Right kidney (tissue), 1 donor: ENCODE data around the gene RFX1.
A peak's percentile ranks its signal among the peaks of the same experiment; 100 is the strongest.
"Not testable (repeated sequence)": the region's sequence is repeated elsewhere in the genome, so short reads cannot be mapped to it uniquely, and the experiment has no call there.

ENCODE experiments used
- DNase-seq: peaks from one replicate; pipeline ENCODE4 v3.0.0-alpha.2; 2016

The RFX1 gene

DNA sequence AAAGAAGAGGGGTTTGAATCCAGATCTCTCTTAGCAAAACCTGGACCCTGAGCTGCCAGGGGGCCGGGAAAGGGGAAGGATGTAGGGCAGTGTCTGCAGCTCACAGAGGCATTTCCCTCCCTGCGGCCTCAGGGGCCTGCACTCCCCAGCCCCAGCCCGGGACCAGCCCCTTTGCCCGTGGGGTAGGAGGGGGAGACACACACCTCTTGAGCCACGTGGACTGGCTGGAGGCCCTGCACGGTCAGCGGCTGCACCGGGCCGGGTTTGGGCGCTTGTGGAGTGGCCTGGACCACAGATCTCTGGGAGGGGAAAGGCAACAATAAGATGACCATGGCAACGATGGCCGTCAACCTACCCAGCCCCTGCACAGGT is 26.9 kb downstream of the RFX1 start:
- peak; percentile 64 for DNase-seq

DNA sequence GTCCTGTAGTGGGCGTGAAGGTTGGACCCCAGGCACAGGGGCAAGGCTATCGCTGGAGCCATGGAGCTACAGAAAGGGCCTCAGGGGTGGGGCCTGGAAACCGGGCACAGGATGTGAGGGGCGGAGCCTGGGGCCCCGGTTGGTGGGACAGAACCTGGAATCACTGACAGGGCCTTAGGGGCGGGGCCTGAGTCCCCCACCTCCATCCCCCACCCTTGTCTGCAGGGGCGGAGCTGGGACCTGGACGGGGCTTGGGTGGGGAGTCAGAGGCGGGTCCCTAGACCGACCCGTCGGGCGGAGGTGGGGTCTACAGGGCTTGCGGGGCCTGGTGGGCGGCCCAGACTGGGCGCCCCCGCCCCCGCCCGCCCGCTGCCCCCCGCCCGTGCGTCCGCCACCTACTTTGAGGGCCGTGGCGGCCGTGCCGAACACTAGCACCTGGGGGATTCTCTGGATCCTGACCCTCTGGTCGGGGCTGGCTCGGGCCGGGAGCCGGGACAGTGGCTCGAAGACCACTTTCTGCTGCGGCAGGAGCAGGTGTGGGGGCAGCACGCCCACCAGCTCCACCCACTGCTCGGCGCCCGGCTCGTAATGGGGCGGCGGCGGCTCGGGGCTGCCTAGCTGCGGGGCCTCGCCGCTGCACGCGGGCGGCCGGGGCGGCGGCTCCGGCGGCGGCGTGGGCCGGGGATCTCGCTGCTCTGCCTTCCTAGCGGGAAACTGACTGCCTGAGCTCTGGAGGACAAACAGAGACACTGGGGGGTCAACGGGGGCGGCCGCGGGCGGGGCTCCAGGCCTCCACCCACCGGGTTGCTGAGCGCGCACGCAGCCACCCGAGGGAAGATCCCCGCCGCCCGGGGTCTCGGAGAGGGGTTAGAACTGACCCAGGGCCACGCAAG is 27.5 kb downstream of the RFX1 start:
- DNase-seq, result peak; percentile 66

DNA sequence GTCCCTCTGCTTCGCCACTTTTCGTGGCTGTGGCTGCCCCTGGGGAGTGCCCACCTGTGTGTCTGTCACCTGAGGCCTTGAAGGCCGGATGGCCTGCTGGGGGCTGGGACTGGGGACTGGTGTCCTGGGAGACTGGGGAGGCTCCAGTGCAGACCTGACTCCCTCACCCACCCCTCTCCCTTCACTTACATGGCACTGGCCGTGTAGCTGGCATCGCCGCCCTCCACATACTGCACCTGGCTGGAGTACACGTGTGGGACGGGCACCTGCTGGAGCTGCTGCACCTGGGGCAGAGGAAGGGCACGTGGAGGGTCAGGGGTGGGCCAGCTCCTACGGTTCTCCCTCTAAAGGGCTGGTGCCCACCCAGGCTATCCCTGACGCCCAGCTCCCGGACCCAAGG is 28.3 kb downstream of the RFX1 start:
- no peak for DNase-seq

DNA sequence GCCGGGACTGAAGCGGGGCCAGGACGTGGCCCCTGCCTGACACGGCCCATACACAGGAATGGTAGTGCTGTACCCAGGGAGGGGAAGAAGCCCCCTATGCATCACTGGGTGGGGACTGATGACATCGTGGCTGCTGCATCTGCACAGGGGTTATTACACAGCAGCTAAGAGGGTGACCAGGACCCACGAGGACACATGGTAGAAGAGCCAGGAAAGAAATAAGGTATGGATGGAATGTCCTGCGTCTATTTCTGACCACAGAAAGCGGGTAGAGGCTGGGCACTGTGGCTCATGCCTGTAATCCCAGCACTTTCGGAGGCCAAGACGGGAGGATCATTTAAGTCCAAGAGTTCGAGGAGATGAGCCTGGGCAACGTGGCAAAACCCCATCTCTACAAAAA is 29.7 kb downstream of the RFX1 start:
- DNase-seq, result no peak

DNA sequence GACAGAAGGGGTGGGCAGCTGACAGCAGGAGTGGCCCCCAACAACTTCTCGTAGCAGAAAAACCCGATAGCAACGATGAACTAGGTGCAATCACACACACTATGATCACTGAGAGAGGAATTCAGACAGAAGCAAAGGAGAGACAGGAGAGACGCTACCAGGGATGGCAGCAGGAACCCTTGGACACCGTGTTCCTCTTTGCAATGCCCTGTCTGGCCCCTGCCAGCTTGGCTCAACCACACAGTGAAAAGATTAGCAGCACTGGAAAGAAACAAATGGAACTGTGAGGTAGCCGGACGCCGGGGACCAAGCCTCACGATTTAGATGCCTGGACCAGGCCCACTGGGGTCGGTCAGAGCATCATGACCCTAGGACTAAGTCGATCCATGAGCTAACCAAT is 30.2 kb downstream of the RFX1 start:
- DNase-seq, result no peak

DNA sequence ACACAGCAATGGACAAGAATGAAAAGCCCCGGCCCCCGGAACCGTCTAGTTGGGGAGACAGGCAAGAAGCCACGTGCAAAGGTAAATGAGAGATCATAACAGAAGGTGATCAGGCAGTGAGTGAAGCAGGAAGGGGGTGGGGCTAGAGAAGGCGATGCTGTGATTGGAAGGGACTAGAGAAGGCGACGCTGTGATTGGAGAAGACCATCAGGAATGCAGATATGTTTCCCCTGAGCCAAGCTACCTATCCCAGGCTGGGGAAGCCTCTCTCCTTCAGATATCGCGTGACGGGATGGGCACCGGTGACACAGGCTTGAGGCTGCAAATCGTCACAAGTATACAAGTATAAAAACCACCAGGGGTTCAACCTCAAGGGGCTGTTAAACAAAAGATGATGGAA is 32.0 kb downstream of the RFX1 start:
- no peak for DNase-seq

DNA sequence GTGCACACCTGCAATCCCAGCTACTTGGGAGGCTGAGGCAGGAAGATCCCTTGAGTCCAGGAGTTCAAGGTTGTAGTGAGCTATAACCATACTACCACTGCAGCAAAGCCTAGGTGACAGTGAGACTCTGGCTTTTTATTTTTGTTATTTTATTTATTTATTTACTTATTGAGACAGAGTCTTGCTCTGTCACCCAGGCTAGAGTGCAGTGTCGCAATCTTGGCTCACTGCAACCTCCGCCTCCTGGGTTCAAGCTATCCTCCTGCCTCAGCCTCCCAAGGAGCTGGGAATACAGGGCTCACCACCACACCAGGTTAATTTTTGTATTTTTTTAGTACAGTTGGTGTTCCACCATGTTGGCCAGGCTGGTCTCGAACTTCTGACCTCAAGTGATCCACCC is 32.6 kb downstream of the RFX1 start:
- DNase-seq, result not testable (repeated sequence)

DNA sequence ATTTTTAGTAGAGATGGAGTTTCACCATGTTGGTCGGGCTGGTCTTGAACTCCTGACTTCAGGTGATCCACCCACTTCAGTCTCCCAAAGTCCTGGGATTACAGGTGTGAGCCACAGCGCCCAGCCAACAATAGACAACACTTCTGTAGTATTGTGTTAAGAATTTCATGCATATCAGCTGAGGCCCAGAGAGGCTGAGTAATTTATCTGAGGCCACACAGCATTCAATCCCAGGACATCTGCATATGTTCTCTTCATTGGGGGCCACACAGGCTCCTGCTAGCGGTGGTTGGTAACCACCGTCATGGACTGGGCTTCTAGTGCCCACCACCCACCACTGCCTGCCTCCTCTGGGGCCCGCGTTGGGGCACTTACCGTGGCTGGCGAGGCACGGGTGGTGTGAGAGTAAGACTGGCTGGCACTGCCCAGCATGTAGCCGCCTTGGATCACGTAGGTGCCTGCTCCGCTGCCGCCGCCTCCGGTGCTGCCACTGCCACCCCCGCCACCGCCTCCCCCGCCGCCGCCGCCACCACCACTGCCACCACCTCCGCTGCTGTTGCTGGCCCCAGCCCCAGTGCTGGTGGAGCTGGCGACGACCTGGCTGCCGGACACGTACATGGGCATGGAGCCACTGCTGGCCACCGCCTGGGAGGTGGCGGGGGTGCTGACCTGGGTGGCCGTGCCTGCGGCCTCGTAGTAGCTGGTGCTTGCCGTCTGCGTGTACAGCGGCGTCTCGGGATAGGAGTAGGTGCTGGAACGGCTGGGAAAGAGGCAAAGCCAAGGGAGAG is 33.6 kb downstream of the RFX1 start:
- no peak for DNase-seq

DNA sequence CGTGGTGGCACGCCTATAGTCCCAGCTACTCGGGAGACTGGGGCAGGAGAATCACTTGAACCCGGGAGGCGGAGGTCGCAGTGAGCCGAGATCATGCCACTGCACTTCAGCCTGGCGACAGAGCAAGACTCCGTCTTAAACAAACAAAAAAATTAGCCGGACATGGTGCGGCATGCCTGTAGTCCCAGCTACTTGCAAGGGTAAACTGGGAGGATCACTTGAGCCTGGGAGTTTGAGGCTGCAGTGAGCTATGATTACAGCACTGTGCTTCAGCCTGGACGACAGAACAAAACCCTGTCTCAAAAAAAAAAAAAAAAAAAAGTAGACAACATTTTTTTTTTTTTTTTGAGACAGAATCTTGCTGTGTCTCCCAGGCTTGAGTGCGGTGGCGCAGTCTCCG is 34.3 kb downstream of the RFX1 start:
- DNase-seq, result not testable (repeated sequence)

DNA sequence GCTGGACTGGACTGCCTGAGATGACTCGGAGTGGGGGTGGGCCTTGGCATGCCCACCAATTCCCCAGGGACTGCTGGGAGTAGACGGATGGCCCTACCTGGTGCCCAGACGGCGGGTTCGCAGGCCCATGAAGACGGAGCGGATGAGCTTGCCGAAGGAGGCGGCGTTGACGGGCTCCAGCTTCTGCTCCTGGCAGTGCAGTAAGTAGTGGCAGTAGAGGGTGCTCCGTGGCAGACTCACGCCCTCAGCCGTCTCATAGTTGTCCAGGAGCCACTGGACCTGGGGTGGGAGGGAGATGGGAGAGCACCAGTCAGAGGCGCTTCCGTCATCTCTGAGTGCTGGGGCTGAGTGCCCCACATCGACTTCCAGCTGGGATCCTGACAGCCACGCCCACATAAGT is 36.2 kb downstream of the RFX1 start:
- DNase-seq, result no peak

DNA sequence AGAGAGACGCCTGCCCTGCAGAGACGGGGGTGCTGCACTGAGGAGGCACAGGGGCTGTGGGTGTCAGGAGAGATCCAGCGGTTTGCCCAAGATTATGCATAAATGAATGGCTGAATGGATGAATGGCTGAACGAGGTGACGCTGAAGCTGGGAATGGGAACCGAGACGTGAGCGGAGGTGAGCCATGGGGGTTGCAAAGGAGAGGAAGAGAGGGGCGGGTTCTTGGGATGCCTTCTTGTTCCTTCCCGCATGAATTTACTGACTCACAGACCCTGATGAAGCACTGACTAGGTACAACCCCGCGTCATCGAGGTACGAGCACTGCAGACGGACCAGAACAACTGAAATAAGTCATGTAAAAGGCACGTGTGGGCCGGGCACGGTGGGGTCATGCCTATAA is 37.1 kb downstream of the RFX1 start:
- no peak for DNase-seq

DNA sequence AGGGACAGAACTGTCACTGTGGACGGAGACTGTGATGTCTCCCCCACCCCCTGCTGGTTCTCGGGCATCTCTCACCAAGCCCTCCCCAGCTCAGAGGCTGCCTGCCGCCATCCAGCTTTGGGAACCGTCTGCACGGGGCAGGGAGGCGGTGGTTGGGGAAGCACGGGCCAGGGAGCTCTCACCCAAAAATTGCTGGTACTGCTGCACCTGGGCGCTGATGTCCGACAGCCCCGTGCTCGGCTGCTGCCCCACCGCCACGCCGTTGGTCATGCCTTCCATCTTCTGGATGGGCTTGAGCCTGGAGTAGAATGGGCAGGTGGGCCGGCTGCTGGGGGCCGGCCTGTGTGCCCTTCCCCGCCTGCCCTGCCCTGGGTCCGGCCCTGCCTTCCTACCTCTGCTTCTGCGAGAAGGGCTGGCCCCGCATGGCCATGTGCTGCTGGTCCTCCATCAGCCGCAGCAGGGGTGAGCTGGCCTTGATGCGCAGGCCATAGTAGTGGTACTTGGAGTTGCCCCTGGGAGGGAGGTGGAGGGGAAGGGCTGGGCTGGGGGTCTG is 37.7 kb downstream of the RFX1 start:
- DNase-seq, result no peak

DNA sequence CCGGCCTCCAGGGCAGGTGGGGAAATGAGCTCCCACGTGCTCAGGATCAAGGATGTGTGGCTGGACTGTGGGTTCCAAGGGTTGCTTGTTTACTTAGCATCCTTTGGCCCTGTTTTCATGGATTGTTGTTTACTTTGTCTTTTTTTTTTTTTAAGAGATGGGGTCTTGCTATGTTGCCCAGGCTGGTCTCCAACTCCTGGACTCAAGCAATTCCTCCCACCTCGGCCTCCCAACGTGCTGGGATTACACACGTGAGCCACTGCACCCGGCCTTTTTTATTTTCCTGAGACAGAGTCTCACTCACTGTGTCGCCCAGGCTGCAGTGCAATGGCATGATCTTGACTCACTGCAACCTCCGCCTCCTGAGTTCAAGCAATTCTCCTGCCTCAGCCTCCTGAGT is 38.9 kb downstream of the RFX1 start:
- not testable (repeated sequence) for DNase-seq

DNA sequence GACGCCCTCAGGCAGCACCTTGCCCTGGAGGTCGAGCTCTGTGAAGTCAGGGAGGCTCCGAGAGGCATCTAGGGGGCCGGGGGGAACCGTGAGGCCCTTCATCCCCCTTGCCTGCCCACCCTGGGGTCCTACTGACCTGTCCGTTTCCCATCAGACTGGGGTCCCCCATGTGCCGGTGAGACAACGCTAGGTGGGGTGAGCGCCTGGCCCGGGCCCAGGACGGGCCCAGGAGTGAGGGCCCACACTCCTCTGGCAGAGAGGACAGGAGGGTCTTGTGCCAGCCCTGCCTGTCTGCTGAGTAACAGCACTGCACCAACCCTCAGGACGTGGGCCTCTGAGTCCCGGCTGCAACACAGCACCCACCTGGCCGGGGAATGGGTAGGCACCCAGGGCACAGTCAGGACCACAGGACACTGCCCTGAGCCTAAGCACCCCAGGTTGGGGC is 39.4 kb downstream of the RFX1 start:
- no peak for DNase-seq

DNA sequence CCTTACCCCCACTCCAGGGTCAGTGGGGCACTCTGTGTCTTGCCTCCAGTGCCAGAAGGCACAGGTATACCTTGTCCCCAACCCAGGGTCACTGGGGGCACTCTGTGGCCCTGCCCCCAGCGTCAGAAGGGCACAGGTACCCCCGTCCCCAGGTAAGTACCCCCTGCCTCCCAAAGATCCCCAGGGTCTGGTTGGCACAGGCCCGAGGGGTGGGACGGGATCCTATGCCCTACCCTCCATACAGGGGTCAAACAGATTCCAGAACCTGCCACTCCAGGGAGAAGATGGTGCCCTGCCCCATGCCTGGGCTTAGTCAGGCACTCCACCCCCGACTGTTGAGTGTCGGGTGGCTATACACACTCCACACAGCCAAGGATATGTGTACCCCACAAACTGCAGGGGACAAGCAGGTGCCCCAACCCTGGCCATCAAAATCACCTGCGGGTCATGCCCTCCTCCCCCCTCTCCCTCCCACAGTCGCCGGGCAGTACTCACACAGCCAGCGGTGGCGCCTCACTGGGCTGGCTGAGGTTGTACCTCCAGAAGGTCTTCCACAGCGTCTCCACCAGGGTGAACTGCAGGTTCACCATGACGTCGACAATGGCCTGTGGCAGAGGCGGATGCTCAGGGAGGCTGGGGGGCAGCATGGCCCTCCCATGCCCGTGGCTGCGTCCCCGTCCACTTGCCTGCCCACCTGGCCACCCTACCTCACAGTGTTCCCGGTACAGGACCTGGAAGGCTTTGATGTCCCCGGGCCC is 40.0 kb downstream of the RFX1 start:
- DNase-seq, result no peak

DNA sequence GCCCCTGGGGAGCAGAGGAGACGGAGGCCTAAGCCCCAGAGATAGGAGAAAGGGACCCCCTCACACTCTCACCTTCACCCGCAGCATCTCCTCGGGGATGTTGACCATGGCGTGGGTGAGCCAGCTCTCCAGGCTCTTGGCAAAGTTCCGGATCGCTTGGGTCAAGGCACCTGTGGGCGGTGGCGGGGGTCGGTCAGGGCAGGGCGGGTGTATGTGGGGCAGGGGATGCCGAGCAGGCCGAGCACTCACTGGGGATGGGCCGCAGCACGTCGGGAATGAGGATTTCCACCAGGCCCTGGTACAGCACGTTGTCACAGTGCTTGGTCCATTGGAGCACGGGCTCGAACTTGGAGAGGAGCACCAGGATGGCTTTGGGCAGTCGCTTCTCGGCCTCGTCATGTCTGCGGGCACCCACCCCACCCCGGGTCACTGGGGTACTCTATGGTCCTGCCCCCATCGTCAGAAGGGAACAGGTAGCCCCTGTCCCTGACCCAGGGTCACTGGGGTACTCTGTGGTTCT is 40.7 kb downstream of the RFX1 start:
- DNase-seq, result no peak

DNA sequence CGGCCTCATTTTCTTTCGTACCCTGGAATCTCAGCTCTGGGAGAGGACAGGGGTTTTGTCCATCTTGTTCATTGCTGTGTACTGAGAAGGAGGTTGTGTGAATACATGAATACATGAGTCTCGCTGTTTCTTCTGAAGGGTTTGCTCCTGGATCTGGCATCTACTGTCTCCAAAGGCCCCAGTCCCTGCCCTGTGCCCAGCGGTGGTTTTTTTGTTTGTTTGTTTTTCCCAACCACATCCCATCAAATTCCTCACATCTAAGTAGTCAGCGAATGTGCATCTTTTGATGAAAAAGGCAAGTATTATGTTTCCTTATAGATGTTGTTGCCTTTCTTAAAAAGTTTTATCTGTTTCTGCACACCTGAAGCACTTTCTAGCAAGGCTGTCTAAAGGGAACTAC is 41.3 kb downstream of the RFX1 start:
- DNase-seq, result no peak

DNA sequence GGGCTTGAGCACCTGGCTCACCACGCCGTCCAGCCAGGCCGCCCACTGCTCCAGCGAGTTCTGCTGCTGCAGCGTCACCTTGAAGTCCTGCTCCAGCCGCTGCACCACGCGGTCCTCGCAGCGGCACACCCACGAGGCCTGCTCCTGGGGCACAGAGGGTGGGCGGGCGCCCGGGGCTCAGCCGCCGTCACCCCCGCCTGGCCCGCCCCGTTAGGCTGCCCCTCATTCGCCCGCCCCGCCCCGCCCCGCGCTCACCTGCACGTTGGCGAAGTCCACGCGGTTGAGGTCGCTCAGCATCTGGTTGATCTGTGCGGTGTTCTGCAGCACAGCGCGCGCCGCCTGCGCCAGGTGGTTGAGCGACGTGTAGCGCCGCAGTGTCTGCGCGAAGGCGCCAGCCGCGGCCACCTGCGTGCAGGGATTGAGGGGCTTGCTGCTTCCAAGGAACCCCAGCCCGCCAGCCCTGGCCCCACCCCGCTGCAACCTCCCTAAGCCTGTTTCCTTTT is 42.5 kb downstream of the RFX1 start:
- no peak for DNase-seq

DNA sequence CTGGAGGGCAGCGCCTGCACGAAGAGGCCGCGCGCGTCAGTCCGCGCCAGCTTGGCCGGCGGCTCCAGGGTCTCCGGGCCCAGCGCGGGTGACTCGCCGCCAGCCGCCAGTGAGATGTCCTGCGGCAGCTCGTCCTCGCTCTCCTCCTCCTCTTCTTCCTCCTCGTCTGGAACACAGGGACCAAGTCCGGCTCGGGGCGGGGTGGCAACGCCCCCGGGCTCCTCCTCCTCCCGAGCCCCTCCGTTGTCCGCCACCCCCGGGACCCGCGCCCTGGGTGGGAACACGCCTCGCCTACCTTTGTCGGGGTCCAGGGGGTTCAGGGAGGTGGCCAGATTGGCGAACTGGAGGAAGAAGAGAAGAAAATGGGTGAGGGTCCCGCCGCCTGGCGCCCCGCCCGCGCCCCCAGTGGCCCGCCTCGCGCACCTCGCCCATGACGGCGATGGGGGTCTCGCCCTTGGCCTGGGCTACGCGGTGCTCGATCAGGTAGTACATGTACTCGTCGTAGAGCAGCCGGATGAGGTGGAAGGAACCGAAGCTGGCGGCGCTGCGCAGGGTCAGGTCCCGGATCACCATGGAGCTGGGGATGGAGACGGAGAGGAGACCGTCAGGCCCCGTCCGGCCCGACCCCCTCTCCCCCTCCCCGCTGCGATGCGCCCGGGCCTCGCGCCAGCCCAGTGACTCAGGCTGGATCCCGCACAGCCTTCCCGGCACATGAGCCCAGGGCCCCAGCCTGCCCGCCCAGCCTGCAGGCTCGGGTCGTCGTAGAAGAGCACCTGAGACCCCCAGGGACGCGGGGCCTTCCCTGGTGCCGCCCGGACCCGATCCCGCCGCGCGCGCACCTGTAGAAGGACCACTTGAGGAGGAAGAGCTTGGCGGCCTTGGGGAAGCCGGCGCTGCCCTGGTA is 43.2 kb downstream of the RFX1 start:
- peak; percentile 52 for DNase-seq

DNA sequence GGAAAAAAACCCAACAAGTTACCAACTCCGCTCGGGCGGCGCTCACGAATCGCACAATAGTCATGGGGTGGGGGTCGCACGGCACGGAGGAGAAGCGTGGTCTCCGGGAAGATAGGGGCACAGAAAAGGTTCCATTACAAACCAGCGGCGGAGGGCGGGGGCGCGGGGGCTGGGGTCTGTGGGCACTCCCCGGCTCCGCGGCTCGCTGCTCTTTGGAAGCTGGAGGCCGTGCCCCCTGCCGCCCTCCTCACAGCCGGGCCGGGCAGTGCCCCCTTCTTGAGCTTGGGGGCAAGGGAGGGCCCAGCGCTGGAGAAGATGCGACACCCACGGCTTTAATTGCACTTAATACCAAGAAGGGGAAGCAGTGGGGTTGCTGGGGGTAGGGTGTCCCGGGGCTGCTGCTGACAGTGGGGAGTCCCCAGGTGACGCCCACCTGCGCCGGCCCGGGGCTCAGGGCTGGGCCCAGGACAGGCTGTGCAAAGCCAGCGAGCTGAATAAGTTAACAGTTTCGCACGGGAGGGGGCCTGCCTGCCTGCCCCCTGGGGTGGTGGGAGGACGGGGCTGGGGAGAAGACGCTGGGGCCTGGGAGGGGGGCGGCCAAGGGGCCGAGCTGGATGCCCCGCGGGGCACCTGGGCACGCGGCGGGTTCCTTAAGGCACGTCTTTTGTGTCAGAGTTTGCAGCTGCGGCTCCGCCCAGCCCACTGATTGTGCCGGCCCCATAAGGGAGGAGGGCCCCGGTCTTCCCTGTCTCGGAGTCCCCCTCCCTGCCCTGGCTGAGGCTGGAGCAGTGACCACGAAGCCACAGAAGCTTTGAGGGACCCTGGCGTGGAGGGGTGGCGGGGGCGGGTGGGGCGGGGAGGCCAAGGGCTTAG is 44.1 kb downstream of the RFX1 start:
- DNase-seq, result no peak
